ENCODE measurements around the gene TRIP13. TPM values are rescaled to one million over a fixed set of nuclear protein-coding genes. Genes with fewer than 3 reads are reported as not detected.
"Not testable (repeated sequence)": the region's sequence is repeated elsewhere in the genome, so short reads cannot be mapped to it uniquely, and the experiment has no call there.

TRIP13 gene
- polyA plus RNA-seq, 1 donor from 2014 or later, result 1.6 TPM

- H3K27me3 Mint-ChIP-seq, result no peaks in the 10 kb centered on the region
- no peak overlapping the region for H3K27ac Mint-ChIP-seq
- peaks cover 0 to 2% (median 0%) of the 10 kb centered on the region in 3 donors for H3K9me3 Mint-ChIP-seq
- H3K4me1 Mint-ChIP-seq, result peaks cover 9 to 14% (median 13%) of the 10 kb centered on the region in 3 donors
- H3K4me3 Mint-ChIP-seq, result no peak overlapping the region
- H3K36me3 Mint-ChIP-seq, result peaks cover 10% of the 10 kb centered on the region
These were observed 14.6 kb upstream of the TRIP13 start for GRCh38 chr5:878125-878524.

- not testable (repeated sequence) for H3K4me3 Mint-ChIP-seq, H3K27ac Mint-ChIP-seq, H3K9me3 Mint-ChIP-seq, H3K27me3 Mint-ChIP-seq
- peaks cover 10% of the 10 kb centered on the region for H3K36me3 Mint-ChIP-seq
- peaks cover 6 to 13% (median 8%) of the 10 kb centered on the region in 3 donors for H3K4me1 Mint-ChIP-seq
These were observed 14.0 kb upstream of the TRIP13 start for GRCh38 chr5:878677-879076.

- Mint-ChIP-seq H3K27me3 (no peaks in the 10 kb centered on the region), H3K27ac (no peak overlapping the region), H3K4me3 (no peak overlapping the region)
These were observed 11.7 kb upstream of the TRIP13 start for GRCh38 chr5:880816-881550.

GRCh38 chr5:881551-881935, 11.1 kb upstream of the TRIP13 start:
- Mint-ChIP-seq H3K27ac (no peak overlapping the region), H3K9me3 (peaks cover 0 to 2% (median 0%) of the 10 kb centered on the region in 3 donors), H3K4me3 (no peak overlapping the region), H3K27me3 (no peaks in the 10 kb centered on the region), H3K36me3 (peaks cover 13% of the 10 kb centered on the region), H3K4me1 (peaks cover 6 to 11% (median 8%) of the 10 kb centered on the region in 3 donors)

More at GRCh38 chr5:880816-881550, 11.7 kb upstream of the TRIP13 start:
- peaks cover 6 to 11% (median 8%) of the 10 kb centered on the region in 3 donors for H3K4me1 Mint-ChIP-seq
- peaks cover 12% of the 10 kb centered on the region for H3K36me3 Mint-ChIP-seq
- H3K9me3 Mint-ChIP-seq, result peaks cover 0 to 2% (median 0%) of the 10 kb centered on the region in 3 donors

- Mint-ChIP-seq H3K9me3 (peaks cover 0 to 2% (median 0%) of the 10 kb centered on the region in 3 donors), H3K4me1 (peaks cover 6 to 11% (median 8%) of the 10 kb centered on the region in 3 donors), H3K36me3 (peaks cover 13% of the 10 kb centered on the region), H3K4me3 (peak overlapping the region in 2 of 4 donors; percentile 32 to 34), H3K27me3 (no peaks in the 10 kb centered on the region), H3K27ac (peak overlapping the region in 1 of 3 donors; percentile 63)
These were observed 10.2 kb upstream of the TRIP13 start for GRCh38 chr5:882253-883183.

GRCh38 chr5:883475-884181, 9.1 kb upstream of the TRIP13 start:
- peaks cover 6 to 11% (median 8%) of the 10 kb centered on the region in 3 donors for H3K4me1 Mint-ChIP-seq
- H3K27ac Mint-ChIP-seq, result no peak overlapping the region
- H3K4me3 Mint-ChIP-seq, result no peak overlapping the region
- H3K27me3 Mint-ChIP-seq, result no peaks in the 10 kb centered on the region
- H3K9me3 Mint-ChIP-seq, result peaks cover 0 to 2% (median 0%) of the 10 kb centered on the region in 3 donors
- peaks cover 13% of the 10 kb centered on the region for H3K36me3 Mint-ChIP-seq

GRCh38 chr5:884345-885126, 8.1 kb upstream of the TRIP13 start:
- peaks cover 6 to 11% (median 8%) of the 10 kb centered on the region in 3 donors for H3K4me1 Mint-ChIP-seq

GRCh38 chr5:885127-885442, 7.6 kb upstream of the TRIP13 start:
- H3K4me3 Mint-ChIP-seq, result no peak overlapping the region
- peaks cover 6 to 11% (median 8%) of the 10 kb centered on the region in 3 donors for H3K4me1 Mint-ChIP-seq
- no peak overlapping the region for H3K27ac Mint-ChIP-seq
- H3K36me3 Mint-ChIP-seq, result peaks cover 13% of the 10 kb centered on the region
- H3K27me3 Mint-ChIP-seq, result no peaks in the 10 kb centered on the region
- H3K9me3 Mint-ChIP-seq, result peaks cover 0 to 2% (median 0%) of the 10 kb centered on the region in 3 donors

More at GRCh38 chr5:884345-885126, 8.1 kb upstream of the TRIP13 start:
- Mint-ChIP-seq H3K9me3 (peaks cover 0 to 2% (median 0%) of the 10 kb centered on the region in 3 donors), H3K27ac (no peak overlapping the region), H3K36me3 (peaks cover 13% of the 10 kb centered on the region), H3K27me3 (no peaks in the 10 kb centered on the region), H3K4me3 (no peak overlapping the region)

- H3K36me3 Mint-ChIP-seq, result peaks cover 13% of the 10 kb centered on the region
- H3K4me3 Mint-ChIP-seq, result no peak overlapping the region
- peaks cover 0 to 2% (median 0%) of the 10 kb centered on the region in 3 donors for H3K9me3 Mint-ChIP-seq
- no peaks in the 10 kb centered on the region for H3K27me3 Mint-ChIP-seq
- no peak overlapping the region for H3K27ac Mint-ChIP-seq
- peaks cover 6 to 13% (median 8%) of the 10 kb centered on the region in 3 donors for H3K4me1 Mint-ChIP-seq
These were observed 7.2 kb upstream of the TRIP13 start for GRCh38 chr5:885529-885928.

- peak overlapping the region in 1 of 4 donors; percentile 52 for H3K4me3 Mint-ChIP-seq
- H3K36me3 Mint-ChIP-seq, result peaks cover 13% of the 10 kb centered on the region
- no peaks in the 10 kb centered on the region for H3K27me3 Mint-ChIP-seq
- H3K4me1 Mint-ChIP-seq, result peaks cover 6 to 15% (median 8%) of the 10 kb centered on the region in 3 donors
- H3K27ac Mint-ChIP-seq, result peak overlapping the region in 1 of 3 donors; percentile 76
- H3K9me3 Mint-ChIP-seq, result peaks cover 0 to 2% (median 0%) of the 10 kb centered on the region in 3 donors
These were observed 6.6 kb upstream of the TRIP13 start for GRCh38 chr5:886036-886435.

GRCh38 chr5:886716-887325, 5.9 kb upstream of the TRIP13 start:
- no peak overlapping the region for H3K4me3 Mint-ChIP-seq
- H3K27ac Mint-ChIP-seq, result peak overlapping the region in 1 of 3 donors; percentile 71
- H3K9me3 Mint-ChIP-seq, result peaks cover 0 to 2% (median 0%) of the 10 kb centered on the region in 3 donors
- H3K4me1 Mint-ChIP-seq, result peaks cover 11 to 19% (median 11%) of the 10 kb centered on the region in 3 donors
- peaks cover 16% of the 10 kb centered on the region for H3K36me3 Mint-ChIP-seq
- H3K27me3 Mint-ChIP-seq, result no peaks in the 10 kb centered on the region

- no peaks in the 10 kb centered on the region for H3K27me3 Mint-ChIP-seq
- peak overlapping the region in 2 of 4 donors; percentile 52 to 63 for H3K4me3 Mint-ChIP-seq
- no peaks in the 10 kb centered on the region for H3K9me3 Mint-ChIP-seq
- H3K36me3 Mint-ChIP-seq, result peaks cover 6% of the 10 kb centered on the region
- peaks cover 4 to 9% (median 6%) of the 10 kb centered on the region in 3 donors for H3K4me1 Mint-ChIP-seq
- H3K27ac Mint-ChIP-seq, result no peak overlapping the region
These were observed 4.6 kb upstream of the TRIP13 start for GRCh38 chr5:887947-888637.

- peaks cover 6% of the 10 kb centered on the region for H3K36me3 Mint-ChIP-seq
These were observed 4.0 kb upstream of the TRIP13 start for GRCh38 chr5:888638-889035.

More at GRCh38 chr5:888638-889035, 4.0 kb upstream of the TRIP13 start:
- Mint-ChIP-seq H3K4me1 (peaks cover 4 to 7% (median 5%) of the 10 kb centered on the region in 3 donors), H3K27ac (no peak overlapping the region), H3K27me3 (no peaks in the 10 kb centered on the region), H3K9me3 (no peaks in the 10 kb centered on the region), H3K4me3 (peak overlapping the region in 1 of 4 donors; percentile 52)

Data from IgD-negative memory B cell (primary cell).